Putamen (tissue), 1 donor: ENCODE measurements around the gene WDFY4.

Source experiments
- DNase-seq: peaks from one replicate; pipeline ENCODE4 v3.0.0-alpha.2; 2016; ENCODE audit warnings: low spot score

WDFY4 gene

GRCh38 chr10:48792121-48792520 is 107.4 kb downstream of the WDFY4 start:
- no peak for DNase-seq

DNA sequence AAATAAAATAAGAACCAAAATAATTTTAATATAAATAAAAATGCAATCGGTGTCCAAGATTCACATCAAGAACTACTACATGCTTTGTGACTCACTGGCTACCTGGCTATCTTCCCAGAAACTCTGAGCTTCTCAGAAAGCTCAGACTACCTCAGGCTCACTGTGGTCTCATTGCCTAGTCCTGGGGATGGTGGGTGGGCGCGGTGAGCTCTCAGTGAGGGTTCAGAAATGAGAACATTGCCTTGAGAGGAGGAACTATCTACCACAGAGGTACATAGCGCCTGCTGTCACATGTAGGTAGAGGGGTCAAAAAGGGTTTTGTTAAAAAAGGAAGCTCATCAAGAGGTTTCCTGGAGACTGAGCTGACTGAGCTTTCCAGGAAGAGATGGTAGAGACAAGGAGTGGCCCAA is 108.0 kb downstream of the WDFY4 start:
- no peak for DNase-seq

DNA sequence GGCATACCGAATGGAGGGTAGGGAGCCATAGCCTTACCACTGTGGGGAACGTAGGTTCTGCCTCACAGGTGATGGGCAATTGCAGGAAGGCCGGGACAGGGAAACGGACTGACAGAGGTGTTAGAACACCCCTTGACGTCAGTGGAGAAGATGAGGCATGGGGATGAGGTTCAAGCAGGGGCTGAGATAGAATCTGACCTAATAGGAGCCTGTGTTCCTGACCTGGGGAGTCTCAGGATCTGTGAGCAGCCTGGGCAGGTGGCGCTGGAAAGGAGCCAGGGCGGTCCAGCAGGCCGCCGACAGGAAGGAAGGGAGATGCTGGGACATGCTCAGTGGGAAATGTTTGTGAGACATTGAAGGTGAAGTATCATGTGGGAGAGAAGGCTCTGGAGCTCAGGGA is 109.4 kb downstream of the WDFY4 start:
- DNase-seq, result no peak

DNA sequence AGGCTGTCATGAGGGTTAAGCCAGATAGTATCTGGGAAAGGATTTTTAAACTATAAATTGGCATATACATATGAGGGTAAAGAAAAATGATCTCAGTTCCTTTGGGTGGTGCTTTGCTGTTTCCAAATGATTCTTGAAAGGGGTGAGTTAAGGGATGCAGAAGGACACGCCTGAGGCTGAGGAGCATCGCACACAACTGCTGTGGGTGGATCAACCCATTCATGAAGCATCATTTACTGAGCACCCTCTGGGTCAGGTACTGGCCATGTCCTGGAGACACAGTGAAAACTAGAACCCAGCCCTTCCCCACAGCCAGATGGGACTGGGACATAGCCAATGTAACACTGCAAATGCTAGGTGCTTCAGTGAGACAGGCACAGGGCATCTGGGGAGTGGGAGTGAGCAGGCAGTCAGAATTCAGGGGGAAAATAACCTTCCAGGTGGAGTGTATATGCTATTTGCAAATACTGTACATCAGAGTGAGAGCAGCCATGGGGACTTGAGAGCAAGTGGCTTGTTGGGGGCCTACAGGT is 112.1 kb downstream of the WDFY4 start:
- no peak for DNase-seq

GRCh38 chr10:48797830-48798229 is 113.2 kb downstream of the WDFY4 start:
- no peak for DNase-seq

DNA sequence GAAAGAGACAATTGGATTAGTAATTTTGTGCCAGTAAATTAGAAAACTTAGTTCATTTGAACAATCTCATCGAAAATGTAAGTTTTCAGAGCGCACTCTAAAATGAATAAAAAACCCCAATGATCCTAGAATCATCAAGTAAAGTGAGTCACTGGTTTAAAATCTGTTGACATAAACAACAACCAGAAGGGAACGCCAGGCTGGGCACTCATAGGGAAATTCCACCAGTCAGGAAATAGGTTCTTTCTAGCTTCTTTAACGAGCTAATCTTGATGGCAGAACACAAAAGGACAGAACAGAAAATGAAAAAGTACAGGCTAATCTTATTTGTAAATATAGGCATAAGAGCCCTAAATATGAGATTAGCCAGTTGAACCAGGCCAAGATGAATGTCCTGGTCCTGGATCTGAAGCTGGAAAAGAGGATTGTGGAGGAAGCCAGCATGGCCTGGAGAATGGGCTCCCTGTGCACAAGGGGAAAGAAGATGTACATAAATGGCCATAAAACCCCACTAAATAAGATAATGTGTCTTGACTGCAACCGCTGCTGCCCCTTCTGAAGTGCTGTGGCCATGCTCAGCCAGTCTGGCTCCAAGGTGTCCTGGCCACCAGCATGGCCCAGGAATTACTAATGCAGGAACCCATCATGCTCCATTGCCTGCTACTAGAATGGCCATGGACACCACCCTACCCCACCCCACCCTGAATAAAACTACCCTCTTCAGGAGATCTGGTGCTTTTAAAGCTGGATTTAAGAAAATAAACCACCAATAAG is 114.0 kb downstream of the WDFY4 start:
- DNase-seq, result no peak

GRCh38 chr10:48799341-48800006 is 114.8 kb downstream of the WDFY4 start:
- DNase-seq, result no peak

GRCh38 chr10:48800007-48800675 is 115.5 kb downstream of the WDFY4 start:
- peak; percentile 14 for DNase-seq

- DNase-seq, result no peak
Observed at GRCh38 chr10:48801001-48801421, 116.3 kb downstream of the WDFY4 start.

DNA sequence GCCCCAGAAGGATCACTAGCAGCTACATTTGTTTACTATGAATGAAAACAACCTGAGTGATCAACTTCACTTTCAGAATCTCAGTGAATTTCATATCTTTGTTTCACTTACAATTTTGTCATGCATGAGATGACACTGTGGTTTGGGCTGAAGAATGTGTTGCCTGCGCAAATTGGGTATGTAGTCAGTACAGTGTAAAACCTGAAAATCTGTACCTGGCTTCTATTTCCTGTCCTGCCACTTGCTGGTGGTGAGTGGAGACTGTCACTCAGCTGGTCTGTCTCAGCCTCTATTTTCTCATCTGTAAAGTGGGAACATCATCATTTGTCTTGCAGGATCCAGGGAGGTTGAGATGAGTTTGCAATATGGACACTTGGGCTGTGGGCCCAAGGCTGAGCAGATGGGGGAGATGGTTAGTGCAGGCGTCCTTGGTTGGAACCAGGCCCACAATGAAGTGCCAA is 118.0 kb downstream of the WDFY4 start:
- DNase-seq, result no peak

DNA sequence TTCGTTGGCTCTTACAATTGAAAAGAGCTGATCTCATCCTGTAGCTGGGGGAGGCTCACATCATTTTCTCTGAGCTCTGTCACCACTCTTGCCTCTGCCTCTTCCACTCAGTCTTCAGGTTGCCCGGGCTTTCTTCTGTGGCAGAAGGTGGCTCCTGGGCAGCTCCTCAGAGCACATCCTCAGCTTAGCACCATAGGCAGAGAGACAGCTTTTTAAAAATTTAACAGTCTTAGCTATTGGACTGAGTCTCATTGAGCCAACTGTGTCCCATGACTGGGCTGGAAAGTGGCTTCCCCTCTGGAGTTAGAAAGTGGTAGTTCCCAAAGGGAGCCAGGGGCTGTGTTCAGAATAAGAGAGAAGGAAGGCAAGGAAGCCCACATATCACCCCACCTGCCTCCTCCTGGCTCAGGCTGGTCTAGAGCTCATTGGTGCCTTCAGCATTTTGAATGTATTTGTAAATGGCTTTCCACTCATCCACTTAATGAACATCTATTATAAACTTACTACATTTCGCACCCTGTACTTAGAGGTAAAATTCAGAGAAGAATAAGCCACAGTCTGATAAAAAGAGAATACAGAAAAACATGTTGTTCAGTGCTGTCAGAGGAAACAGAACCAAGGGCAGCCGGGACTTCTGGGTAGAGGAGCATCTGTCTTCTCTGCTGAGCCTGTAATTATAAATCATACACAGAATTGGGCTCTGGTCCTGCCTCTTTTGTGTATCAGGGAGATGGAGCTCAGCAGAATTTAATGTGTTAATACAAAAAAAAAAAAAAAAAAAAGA is 119.3 kb downstream of the WDFY4 start:
- no peak for DNase-seq

GRCh38 chr10:48804740-48805182 is 120.1 kb downstream of the WDFY4 start:
- DNase-seq, result no peak

- no peak for DNase-seq
Observed at GRCh38 chr10:48805411-48805810, 120.7 kb downstream of the WDFY4 start.

DNA sequence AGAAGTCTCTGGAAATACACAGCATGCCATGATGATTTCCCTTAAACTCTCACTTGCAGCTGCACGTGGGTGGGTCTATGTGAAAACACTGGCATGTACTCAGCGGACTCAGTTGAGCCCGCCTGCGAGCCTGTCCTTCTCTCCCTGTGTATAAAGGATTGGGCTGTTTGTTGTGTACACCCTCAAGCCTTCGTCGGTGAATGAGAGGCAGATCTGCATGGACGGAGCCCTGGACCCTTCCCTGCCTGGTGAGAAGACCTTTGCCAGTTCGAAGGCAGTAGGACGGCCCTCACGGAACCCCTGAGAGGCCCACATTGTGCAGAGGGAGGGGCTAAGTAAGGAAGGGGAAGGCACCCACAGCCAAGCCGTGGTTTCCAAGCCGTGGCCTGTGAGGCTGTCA is 121.2 kb downstream of the WDFY4 start:
- DNase-seq, result peak; percentile 9

- no peak for DNase-seq
Observed at GRCh38 chr10:48806342-48806741, 121.7 kb downstream of the WDFY4 start.

GRCh38 chr10:48807791-48808470 is 123.3 kb downstream of the WDFY4 start:
- no peak for DNase-seq

DNA sequence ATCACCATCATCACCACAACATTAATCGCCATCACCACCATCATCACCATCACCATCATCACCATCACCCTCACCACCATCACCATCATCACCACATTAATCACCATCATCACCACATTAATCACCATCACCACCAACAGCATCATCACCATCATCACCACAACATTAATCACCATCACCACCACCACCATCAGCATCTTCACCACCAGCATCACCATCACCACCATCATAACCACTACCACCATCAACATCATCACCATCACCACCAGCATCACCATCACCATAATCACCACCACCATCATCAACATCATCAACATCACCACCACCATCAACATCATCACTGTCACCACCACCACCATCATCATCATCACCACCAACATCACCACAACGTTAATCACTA is 124.6 kb downstream of the WDFY4 start:
- no peak for DNase-seq

GRCh38 chr10:48811461-48811860 is 126.8 kb downstream of the WDFY4 start:
- DNase-seq, result no peak

GRCh38 chr10:48811917-48812316 is 127.2 kb downstream of the WDFY4 start:
- no peak for DNase-seq

GRCh38 chr10:48813291-48813690 is 128.6 kb downstream of the WDFY4 start:
- no peak for DNase-seq

DNA sequence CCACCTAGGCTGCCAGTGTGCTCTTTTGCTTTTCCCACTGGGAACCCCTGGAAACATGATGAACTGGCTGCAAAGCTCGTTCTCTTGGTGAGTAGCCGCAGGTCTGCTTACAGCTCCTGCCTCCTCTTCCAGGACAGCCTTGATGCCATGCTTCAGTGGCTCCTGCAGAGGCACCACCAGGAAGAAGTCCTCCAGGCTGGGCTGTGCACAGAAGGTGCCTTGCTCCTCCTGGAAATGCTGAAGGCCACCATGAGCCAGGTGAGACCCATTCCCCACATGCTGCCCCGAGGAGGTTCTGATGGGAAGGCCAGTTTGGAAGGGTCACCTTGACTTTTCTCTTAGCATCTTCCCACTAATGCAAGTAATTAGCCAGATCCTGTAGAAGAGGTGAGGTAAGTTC is 129.2 kb downstream of the WDFY4 start:
- no peak for DNase-seq
